ENCODE data around the gene C1orf232.

Gene C1orf232

GRCh38 chr1:26190373-26190987, 21.7 kb upstream of the C1orf232 start, which contains the start of gene CATSPER4:
CATSPER4 (plus strand) TSS chr1:26190602; CDS start chr1:26190628, 26 bp downstream.
- Histone ChIP-seq H3K27ac (no peak within 1 kb of the TSS), H3K4me3 (ENCODE audit: low read depth, low read length) (no peak within 1 kb of the TSS), H3K36me3 (replicated peaks) (no peaks in the 10 kb centered on the region), H3K27me3 (replicated peaks) (no peaks in the 10 kb centered on the region)
- in situ Hi-C loops (cut with HindIII; ENCODE audit: low pct_ligation_motif_present, low sequenced_read_pairs) = no loop called here
- TF ChIP-seq CTCF (IDR thresholded peaks at IDR 0.05; ENCODE audit: low read depth, low read length, missing control alignments) = peak; percentile 32
- DNase-seq = no peak

DNA sequence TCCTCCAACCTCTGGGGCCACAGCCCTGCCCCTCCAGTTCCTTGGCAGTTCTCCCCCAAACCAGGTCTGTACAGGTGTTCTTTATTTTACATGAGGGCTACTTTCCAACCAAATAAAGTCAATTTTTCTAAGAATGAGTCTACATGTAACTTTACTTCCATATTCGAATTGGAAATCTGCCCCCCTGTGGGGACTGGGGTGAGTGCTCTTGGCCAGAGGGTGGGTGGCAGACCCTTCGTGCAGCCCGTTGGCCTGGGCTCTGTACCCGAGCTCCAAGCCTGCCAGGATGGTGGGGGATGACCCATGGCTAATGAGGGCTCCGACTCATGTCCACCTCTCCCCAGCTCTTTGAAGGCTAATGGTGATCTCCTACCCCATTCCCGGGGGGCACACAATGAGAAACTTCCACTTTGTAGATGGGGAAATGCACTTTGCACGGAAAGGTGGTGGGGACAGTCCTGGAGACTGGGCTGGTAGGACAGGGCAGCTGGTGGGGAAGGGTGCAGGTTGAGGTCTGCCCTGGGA, 21.1 kb upstream of the C1orf232 start:
- Histone ChIP-seq H3K4me3 (ENCODE audit: low read depth, low read length) (no peak overlapping the region), H3K27ac (no peak overlapping the region), H3K27me3 (replicated peaks) (no peaks in the 10 kb centered on the region), H3K36me3 (replicated peaks) (no peaks in the 10 kb centered on the region)
- in situ Hi-C loops (cut with HindIII; ENCODE audit: low pct_ligation_motif_present, low sequenced_read_pairs) = no loop called here
- DNase-seq = no peak
- TF ChIP-seq CTCF (IDR thresholded peaks at IDR 0.05; ENCODE audit: low read depth, low read length, missing control alignments) = no peak

DNA sequence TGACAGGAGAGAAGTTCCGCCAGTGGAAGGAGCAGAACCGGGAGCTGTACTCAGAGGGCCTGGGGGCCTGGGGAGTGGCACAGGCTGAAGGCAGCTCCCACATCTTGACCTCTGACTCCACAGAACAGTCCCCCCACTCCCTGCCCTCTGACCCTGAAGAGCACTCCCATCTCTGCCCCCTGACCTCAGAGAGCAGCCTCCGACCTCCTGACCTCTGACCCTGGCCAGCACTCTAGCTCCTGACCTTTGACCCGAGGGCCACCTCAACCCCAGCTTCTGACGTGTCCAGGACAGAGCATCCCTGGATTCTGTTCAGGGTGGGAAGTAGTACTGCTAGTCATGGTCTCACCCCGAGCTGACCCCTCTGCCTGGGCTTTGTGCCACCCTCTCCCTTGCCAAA, 20.6 kb upstream of the C1orf232 start:
- in situ Hi-C loops (cut with HindIII; ENCODE audit: low pct_ligation_motif_present, low sequenced_read_pairs) = no loop called here
- DNase-seq = no peak
- Histone ChIP-seq H3K27ac (no peak overlapping the region), H3K36me3 (replicated peaks) (no peaks in the 10 kb centered on the region), H3K4me3 (ENCODE audit: low read depth, low read length) (no peak overlapping the region), H3K27me3 (replicated peaks) (no peaks in the 10 kb centered on the region)
- no peak for TF ChIP-seq CTCF (IDR thresholded peaks at IDR 0.05; ENCODE audit: low read depth, low read length, missing control alignments)

DNA sequence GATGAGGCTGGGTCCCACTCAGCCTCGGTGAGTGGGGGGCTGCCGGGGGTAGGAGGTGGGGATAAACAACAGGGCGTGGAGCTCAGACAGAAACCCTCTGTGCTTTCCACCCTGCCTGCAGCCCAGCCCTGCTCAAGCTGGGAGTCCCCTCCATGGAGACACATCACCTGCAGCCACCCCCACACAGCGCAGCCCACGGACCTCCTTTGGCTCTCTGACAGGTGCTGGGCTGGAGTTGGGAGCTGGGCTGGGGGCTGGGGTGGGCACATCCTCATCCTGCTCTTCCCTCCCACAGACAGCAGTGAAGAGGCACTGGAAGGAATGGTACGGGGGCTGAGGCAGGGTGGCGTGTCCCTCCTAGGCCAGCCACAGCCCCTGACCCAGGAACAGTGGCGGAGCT, 19.7 kb upstream of the C1orf232 start:
- DNase-seq = no peak
- H3K4me3 ChIP-seq (ENCODE audit: low read depth, low read length) = no peak overlapping the region
- TF ChIP-seq CTCF (IDR thresholded peaks at IDR 0.05; ENCODE audit: low read depth, low read length, missing control alignments) = no peak
- in situ Hi-C loops (cut with HindIII; ENCODE audit: low pct_ligation_motif_present, low sequenced_read_pairs) = no loop called here
- no peak overlapping the region for H3K27ac ChIP-seq
- no peaks in the 10 kb centered on the region for H3K27me3 ChIP-seq (replicated peaks)
- no peaks in the 10 kb centered on the region for H3K36me3 ChIP-seq (replicated peaks)

GRCh38 chr1:26187882-26188281, 19.1 kb upstream of the C1orf232 start:
- Histone ChIP-seq H3K4me3 (ENCODE audit: low read depth, low read length) (no peak overlapping the region), H3K27me3 (replicated peaks) (no peaks in the 10 kb centered on the region), H3K27ac (no peak overlapping the region), H3K36me3 (replicated peaks) (no peaks in the 10 kb centered on the region)
- in situ Hi-C loops (cut with HindIII; ENCODE audit: low pct_ligation_motif_present, low sequenced_read_pairs) = no loop called here
- no peak for DNase-seq
- no peak for TF ChIP-seq CTCF (IDR thresholded peaks at IDR 0.05; ENCODE audit: low read depth, low read length, missing control alignments)

DNA sequence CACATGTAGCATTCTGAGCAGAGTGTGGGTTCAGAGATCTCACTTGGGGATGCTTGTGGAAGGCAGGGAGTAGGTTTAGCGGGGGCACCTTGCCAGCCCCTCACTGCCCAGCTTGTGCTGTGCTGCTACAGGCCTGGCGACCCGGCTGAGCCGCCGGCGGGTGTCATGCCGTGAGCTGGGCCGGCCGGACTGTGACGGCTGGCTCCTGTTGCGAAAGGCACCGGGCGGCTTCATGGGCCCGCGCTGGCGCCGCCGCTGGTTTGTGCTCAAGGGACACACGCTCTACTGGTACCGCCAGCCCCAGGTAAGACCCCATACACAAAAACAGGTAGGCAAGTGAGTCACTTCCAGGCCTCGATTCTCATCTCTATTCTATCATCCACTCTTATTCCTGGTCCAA, 16.1 kb upstream of the C1orf232 start:
- no peak for TF ChIP-seq CTCF (IDR thresholded peaks at IDR 0.05; ENCODE audit: low read depth, low read length, missing control alignments)
- DNase-seq = no peak
- no peaks in the 10 kb centered on the region for H3K27me3 ChIP-seq (replicated peaks)
- H3K4me3 ChIP-seq (ENCODE audit: low read depth, low read length) = no peak overlapping the region
- no peak overlapping the region for H3K27ac ChIP-seq
- in situ Hi-C loops (cut with HindIII; ENCODE audit: low pct_ligation_motif_present, low sequenced_read_pairs) = no loop called here
- no peaks in the 10 kb centered on the region for H3K36me3 ChIP-seq (replicated peaks)
